Hippocampal formation (tissue), 2 donors: ENCODE results near the gene TSPEAR.

ENCODE experiments used
- DNase-seq, 2 donors: peaks; one replicate each; lab custom pipeline; 2025; lab: John Stamatoyannopoulos, UW

The TSPEAR gene

GRCh38 chr21:44515359-44516165 lies 195.8 kb downstream of the TSPEAR start:
- no peak for DNase-seq

- DNase-seq, result no peak
These were observed 196.5 kb downstream of the TSPEAR start for GRCh38 chr21:44514746-44515358.

GRCh38 chr21:44514218-44514520 lies 197.2 kb downstream of the TSPEAR start:
- no peak for DNase-seq

- no peak for DNase-seq
These were observed 197.8 kb downstream of the TSPEAR start for GRCh38 chr21:44513389-44514217.

- no peak for DNase-seq
These were observed 198.6 kb downstream of the TSPEAR start for GRCh38 chr21:44512496-44513388.

GRCh38 chr21:44511938-44512275 lies 199.5 kb downstream of the TSPEAR start:
- DNase-seq, result no peak

- DNase-seq, result no peak
These were observed 200.0 kb downstream of the TSPEAR start for GRCh38 chr21:44511219-44511937.

- DNase-seq, result peak in 1 of 2 donors; percentile 6
These were observed 200.7 kb downstream of the TSPEAR start for GRCh38 chr21:44510508-44511218.

GRCh38 chr21:44510109-44510507 lies 201.3 kb downstream of the TSPEAR start:
- DNase-seq, result no peak

- DNase-seq, result no peak
These were observed 201.8 kb downstream of the TSPEAR start for GRCh38 chr21:44509539-44509938.

- no peak for DNase-seq
These were observed 202.5 kb downstream of the TSPEAR start for GRCh38 chr21:44508711-44509445.

GRCh38 chr21:44508426-44508710 lies 203.0 kb downstream of the TSPEAR start:
- no peak for DNase-seq

- no peak for DNase-seq
These were observed 203.5 kb downstream of the TSPEAR start for GRCh38 chr21:44507673-44508425.

- no peak for DNase-seq
These were observed 204.8 kb downstream of the TSPEAR start for GRCh38 chr21:44506279-44507255.

GRCh38 chr21:44505673-44506278 lies 205.6 kb downstream of the TSPEAR start:
- DNase-seq, result no peak

- no peak for DNase-seq
These were observed 207.4 kb downstream of the TSPEAR start for GRCh38 chr21:44503901-44504399.
